Measurements from ENCODE around the gene ZDHHC11B. TPM values are rescaled to one million over a fixed set of nuclear protein-coding genes. Genes with fewer than 3 reads are reported as not detected.
A peak's percentile ranks its signal among the peaks of the same experiment; 100 is the strongest.

The ZDHHC11B gene
- total RNA-seq, 4 donors from 2014 or later, result 2.2 to 11.7 (median 6.2) TPM

- no peaks in the 10 kb centered on the region for H3K27me3 ChIP-seq
- TF ChIP-seq POLR2A (IDR thresholded peaks at IDR 0.05; ENCODE audit: low read depth) (no peak), EP300 (IDR thresholded peaks at IDR 0.05) (no peak), POLR2AphosphoS5 (IDR thresholded peaks at IDR 0.05) (no peak)
- 88% methylated on average over 20 of the region's 36 CpGs for WGBS
- DNase-seq (ENCODE audit: extremely low spot score), result no peak
- no peak overlapping the region for H3K4me3 ChIP-seq
- intact Hi-C loops (cut with DNase I), result loop anchor here (10.0 kb wide), 1 partner anchor 89 kb away; no protein-coding TSS in a partner anchor
- H3K9me3 ChIP-seq, result no peaks in the 10 kb centered on the region
- H3K36me3 ChIP-seq, result peaks cover 0 to 16% (median 0%) of the 10 kb centered on the region in 4 donors
- H3K27ac ChIP-seq (replicated peaks in 1 of 4), result peak overlapping the region in 1 of 4 donors; percentile 14
- H3K4me1 ChIP-seq, result peaks cover 46 to 81% (median 77%) of the 10 kb centered on the region in 4 donors
Measured at GRCh38 chr5:675871-676698, 108.4 kb downstream of the ZDHHC11B start.

GRCh38 chr5:675111-675870, 109.2 kb downstream of the ZDHHC11B start:
- no peak for TF ChIP-seq CTCF (IDR thresholded peaks at IDR 0.05)
- TF ChIP-seq EP300 (IDR thresholded peaks at IDR 0.05), result no peak
- no peak for TF ChIP-seq POLR2AphosphoS5 (IDR thresholded peaks at IDR 0.05)
- no peak for TF ChIP-seq POLR2A (IDR thresholded peaks at IDR 0.05; ENCODE audit: low read depth)
- intact Hi-C loops (cut with DNase I), result loop anchor here (10.0 kb wide), 1 partner anchor 90 kb away; no protein-coding TSS in a partner anchor
- H3K36me3 ChIP-seq, result peaks cover 0 to 16% (median 0%) of the 10 kb centered on the region in 4 donors
- no peak overlapping the region for H3K4me3 ChIP-seq
- WGBS, result 63% methylated on average over 16 of the region's 20 CpGs
- DNase-seq (ENCODE audit: extremely low spot score), result no peak
- no peaks in the 10 kb centered on the region for H3K27me3 ChIP-seq
- peak overlapping the region in 1 of 4 donors; percentile 14 for H3K27ac ChIP-seq (replicated peaks in 1 of 4)
- no peaks in the 10 kb centered on the region for H3K9me3 ChIP-seq
- H3K4me1 ChIP-seq, result peaks cover 44 to 82% (median 78%) of the 10 kb centered on the region in 4 donors

GRCh38 chr5:674630-675011, 109.9 kb downstream of the ZDHHC11B start:
- WGBS, result no CpG with 5 or more reads among the region's 7 CpGs
- intact Hi-C loops (cut with DNase I), result loop anchor here (5.0 to 10.0 kb wide), 2 partner anchors 90 to 228 kb away; no protein-coding TSS in a partner anchor
- no peak for DNase-seq (ENCODE audit: extremely low spot score)
- no peaks in the 10 kb centered on the region for H3K27me3 ChIP-seq
- no peaks in the 10 kb centered on the region for H3K9me3 ChIP-seq
- H3K4me3 ChIP-seq, result peak overlapping the region in 1 of 4 donors; percentile 4
- H3K4me1 ChIP-seq, result peaks cover 44 to 89% (median 85%) of the 10 kb centered on the region in 4 donors
- H3K36me3 ChIP-seq, result peaks cover 0 to 16% (median 0%) of the 10 kb centered on the region in 4 donors
- H3K27ac ChIP-seq (replicated peaks in 1 of 4), result peak overlapping the region; percentile 75 to 81 (median 76)
- TF ChIP-seq CTCF (IDR thresholded peaks at IDR 0.05) (no peak), POLR2A (IDR thresholded peaks at IDR 0.05; ENCODE audit: low read depth) (no peak), POLR2AphosphoS5 (IDR thresholded peaks at IDR 0.05) (no peak), EP300 (IDR thresholded peaks at IDR 0.05) (no peak)

- no peaks in the 10 kb centered on the region for H3K27me3 ChIP-seq
- no peaks in the 10 kb centered on the region for H3K9me3 ChIP-seq
- peak overlapping the region; percentile 75 to 81 (median 76) for H3K27ac ChIP-seq (replicated peaks in 1 of 4)
- peak overlapping the region in 2 of 4 donors; percentile 4 to 11 for H3K4me3 ChIP-seq
- intact Hi-C loops (cut with DNase I), result loop anchor here (5.0 to 10.0 kb wide), 2 partner anchors 91 to 228 kb away; no protein-coding TSS in a partner anchor
- WGBS, result 23% methylated on average over 10 of the region's 27 CpGs
- H3K36me3 ChIP-seq, result peaks cover 0 to 16% (median 0%) of the 10 kb centered on the region in 4 donors
- peaks cover 44 to 89% (median 88%) of the 10 kb centered on the region in 4 donors for H3K4me1 ChIP-seq
- peak in 1 of 3 experiments; percentile 13 for TF ChIP-seq CTCF (IDR thresholded peaks at IDR 0.05)
- no peak for TF ChIP-seq POLR2A (IDR thresholded peaks at IDR 0.05; ENCODE audit: low read depth)
- TF ChIP-seq EP300 (IDR thresholded peaks at IDR 0.05), result no peak
- TF ChIP-seq POLR2AphosphoS5 (IDR thresholded peaks at IDR 0.05), result peak in 1 of 2 donors; percentile 5
- no peak for DNase-seq (ENCODE audit: extremely low spot score)
Measured at GRCh38 chr5:673831-674629, 110.5 kb downstream of the ZDHHC11B start.

All from esophagus muscularis mucosa (tissue), 4 donors.